Measurements from ENCODE around the gene FXYD6. TPM values are rescaled to one million over a fixed set of nuclear protein-coding genes. Genes with fewer than 3 reads are reported as not detected.

FXYD6 gene
- polyA plus RNA-seq, 1 of the 3 experiments (the other 2 are of a cell fraction) = 1.4 TPM

DNA sequence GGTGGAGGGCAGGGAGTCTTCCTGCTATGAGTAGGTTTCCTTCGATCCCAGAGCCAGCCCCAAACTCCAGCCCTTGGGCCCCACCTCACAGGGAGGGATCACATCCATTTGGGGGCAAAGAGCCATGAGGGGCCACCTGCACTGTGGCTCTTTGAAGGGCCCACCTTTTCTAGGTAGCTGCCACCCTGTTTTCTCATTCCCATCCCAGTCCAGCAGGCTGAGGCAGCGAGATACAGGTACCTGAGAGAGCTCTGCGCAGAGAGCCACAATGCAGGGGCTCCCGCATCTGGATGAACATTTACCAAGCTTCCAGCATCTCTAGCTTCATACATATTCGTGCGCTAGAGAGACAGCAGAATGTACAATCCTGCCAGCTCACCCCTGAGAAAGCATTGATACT, 16.3 kb downstream of the FXYD6 start (continued):
- TF ChIP-seq, protein P1, sequence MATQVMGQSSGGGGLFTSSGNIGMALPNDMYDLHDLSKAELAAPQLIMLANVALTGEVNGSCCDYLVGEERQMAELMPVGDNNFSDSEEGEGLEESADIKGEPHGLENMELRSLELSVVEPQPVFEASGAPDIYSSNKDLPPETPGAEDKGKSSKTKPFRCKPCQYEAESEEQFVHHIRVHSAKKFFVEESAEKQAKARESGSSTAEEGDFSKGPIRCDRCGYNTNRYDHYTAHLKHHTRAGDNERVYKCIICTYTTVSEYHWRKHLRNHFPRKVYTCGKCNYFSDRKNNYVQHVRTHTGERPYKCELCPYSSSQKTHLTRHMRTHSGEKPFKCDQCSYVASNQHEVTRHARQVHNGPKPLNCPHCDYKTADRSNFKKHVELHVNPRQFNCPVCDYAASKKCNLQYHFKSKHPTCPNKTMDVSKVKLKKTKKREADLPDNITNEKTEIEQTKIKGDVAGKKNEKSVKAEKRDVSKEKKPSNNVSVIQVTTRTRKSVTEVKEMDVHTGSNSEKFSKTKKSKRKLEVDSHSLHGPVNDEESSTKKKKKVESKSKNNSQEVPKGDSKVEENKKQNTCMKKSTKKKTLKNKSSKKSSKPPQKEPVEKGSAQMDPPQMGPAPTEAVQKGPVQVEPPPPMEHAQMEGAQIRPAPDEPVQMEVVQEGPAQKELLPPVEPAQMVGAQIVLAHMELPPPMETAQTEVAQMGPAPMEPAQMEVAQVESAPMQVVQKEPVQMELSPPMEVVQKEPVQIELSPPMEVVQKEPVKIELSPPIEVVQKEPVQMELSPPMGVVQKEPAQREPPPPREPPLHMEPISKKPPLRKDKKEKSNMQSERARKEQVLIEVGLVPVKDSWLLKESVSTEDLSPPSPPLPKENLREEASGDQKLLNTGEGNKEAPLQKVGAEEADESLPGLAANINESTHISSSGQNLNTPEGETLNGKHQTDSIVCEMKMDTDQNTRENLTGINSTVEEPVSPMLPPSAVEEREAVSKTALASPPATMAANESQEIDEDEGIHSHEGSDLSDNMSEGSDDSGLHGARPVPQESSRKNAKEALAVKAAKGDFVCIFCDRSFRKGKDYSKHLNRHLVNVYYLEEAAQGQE (IDR thresholded peaks at IDR 0.05; ENCODE audit: low read depth, low read length) = no peak

DNA sequence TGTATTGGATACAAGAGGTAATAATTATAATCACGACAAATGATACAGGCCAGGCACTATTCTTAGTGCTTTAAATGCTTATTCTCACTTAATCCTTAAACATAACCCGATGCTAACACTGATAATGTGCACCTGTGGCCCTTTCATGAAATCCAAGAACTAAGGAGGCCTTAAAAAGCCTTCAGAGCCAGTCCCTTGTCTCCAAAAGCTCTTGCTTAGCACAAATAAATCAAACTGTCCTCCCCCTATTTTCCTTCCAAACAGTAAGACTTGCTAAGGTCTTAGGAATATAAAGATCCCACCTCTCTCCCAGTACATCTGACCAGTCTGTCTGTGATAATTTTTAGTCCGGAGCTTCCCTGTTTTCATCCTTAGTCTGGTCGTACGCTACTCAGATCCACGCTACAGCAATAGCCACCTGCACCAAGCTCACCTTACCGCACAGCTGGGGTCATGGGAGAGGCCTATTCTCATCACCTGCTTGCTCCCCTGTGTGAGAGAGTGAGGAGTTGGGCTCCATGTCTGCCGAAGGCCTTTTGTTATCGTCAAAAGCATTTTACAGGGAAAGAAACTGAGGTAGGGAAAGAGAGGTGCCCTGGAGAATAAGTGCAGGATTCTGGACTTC, 16.9 kb downstream of the FXYD6 start:
- Histone ChIP-seq H3K9me3 (no peaks in the 10 kb centered on the region), H3K27me3 (ENCODE audit: insufficient read depth) (no peaks in the 10 kb centered on the region; the same call in 1 of the 2 replicates), H3K9ac (no peak overlapping the region), H3K36me3 (replicated peaks in 1 of 2; ENCODE audit: control insufficient read depth in 1 of 2, insufficient read depth in 2 of 2, low read length in 1 of 2) (no peaks in the 10 kb centered on the region), H3K4me2 (no peak overlapping the region), H3K4me3 (ENCODE audit: low read depth in 2 of 2, low read length in 1 of 2) (no peak overlapping the region), H3K4me1 (ENCODE audit: control insufficient read depth in 1 of 2, insufficient read depth in 2 of 2, low read depth in 1 of 2, low read length in 1 of 2) (peaks cover 0 to 20% of the 10 kb centered on the region in 2 experiments; a peak in 2 of 4 replicates), H3F3A (replicated peaks; ENCODE audit: insufficient read depth) (no peaks in the 10 kb centered on the region), H3K9me2 (no peaks in the 10 kb centered on the region), H4K20me1 (ENCODE audit: insufficient read depth) (no peaks in the 10 kb centered on the region), H3K79me2 (ENCODE audit: insufficient read depth) (no peaks in the 10 kb centered on the region), H2AFZ (ENCODE audit: low read depth) (no peak overlapping the region), H3K27ac (ENCODE audit: low read depth in 2 of 2, low read length in 1 of 2) (no peak overlapping the region)
- CTCF ChIA-PET = interaction anchor here (1.1 to 4.2 kb wide), 7 partner anchors 16 to 433 kb away, joined by 3 to 36 read pairs (median 5); no protein-coding TSS in a partner anchor
- POLR2A ChIA-PET = no interaction called here
- TF ChIP-seq RAD21 (IDR thresholded peaks at IDR 0.05; ENCODE audit: low read length) (no peak), NFIC (IDR thresholded peaks at IDR 0.05; ENCODE audit: borderline replicate concordance) (no peak)
- TF ChIP-seq, protein P2, sequence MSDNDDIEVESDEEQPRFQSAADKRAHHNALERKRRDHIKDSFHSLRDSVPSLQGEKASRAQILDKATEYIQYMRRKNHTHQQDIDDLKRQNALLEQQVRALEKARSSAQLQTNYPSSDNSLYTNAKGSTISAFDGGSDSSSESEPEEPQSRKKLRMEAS (IDR thresholded peaks at IDR 0.05; ENCODE audit: low read depth) = no peak
- WGBS (ENCODE audit: low lambda C conversion rate) = 57% methylated on average over 9 of the region's 9 CpGs
- no peak for DNase-seq

DNA sequence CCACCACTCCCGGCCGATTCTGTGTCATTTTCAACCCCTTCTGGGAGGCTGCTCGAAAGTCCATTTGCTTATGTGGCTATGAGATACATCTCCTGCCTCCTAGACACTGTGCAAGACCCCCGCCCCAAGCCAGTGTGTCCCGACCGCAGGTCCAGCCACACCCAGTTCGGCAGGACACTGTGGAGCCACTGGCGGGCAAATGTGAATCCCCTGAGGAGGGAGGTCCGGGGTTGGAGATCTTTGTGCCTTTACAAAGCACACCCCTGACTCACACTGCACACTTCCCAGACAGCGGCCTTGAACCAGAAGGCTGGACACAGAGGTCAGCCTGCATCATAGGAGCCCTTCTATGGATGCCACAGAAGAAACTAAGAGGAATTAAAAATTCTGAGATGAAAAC, 17.4 kb downstream of the FXYD6 start:
- POLR2A ChIA-PET = no interaction called here
- no peak for TF ChIP-seq TCF12 (IDR thresholded peaks at IDR 0.05)
- TF ChIP-seq RCOR1 (IDR thresholded peaks at IDR 0.05; ENCODE audit: low read length) = no peak
- TF ChIP-seq CHD2 (IDR thresholded peaks at IDR 0.05; ENCODE audit: low read length, partially characterized antibody) = no peak
- TF ChIP-seq, protein P3, sequence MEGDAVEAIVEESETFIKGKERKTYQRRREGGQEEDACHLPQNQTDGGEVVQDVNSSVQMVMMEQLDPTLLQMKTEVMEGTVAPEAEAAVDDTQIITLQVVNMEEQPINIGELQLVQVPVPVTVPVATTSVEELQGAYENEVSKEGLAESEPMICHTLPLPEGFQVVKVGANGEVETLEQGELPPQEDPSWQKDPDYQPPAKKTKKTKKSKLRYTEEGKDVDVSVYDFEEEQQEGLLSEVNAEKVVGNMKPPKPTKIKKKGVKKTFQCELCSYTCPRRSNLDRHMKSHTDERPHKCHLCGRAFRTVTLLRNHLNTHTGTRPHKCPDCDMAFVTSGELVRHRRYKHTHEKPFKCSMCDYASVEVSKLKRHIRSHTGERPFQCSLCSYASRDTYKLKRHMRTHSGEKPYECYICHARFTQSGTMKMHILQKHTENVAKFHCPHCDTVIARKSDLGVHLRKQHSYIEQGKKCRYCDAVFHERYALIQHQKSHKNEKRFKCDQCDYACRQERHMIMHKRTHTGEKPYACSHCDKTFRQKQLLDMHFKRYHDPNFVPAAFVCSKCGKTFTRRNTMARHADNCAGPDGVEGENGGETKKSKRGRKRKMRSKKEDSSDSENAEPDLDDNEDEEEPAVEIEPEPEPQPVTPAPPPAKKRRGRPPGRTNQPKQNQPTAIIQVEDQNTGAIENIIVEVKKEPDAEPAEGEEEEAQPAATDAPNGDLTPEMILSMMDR (IDR thresholded peaks at IDR 0.05) = no peak
- H2AFZ ChIP-seq (ENCODE audit: low read depth) = no peak overlapping the region

More for the DNA sequence above, 17.4 kb downstream of the FXYD6 start:
- Histone ChIP-seq H3K4me2 (no peak overlapping the region), H3K9me2 (no peaks in the 10 kb centered on the region), H3K27me3 (ENCODE audit: insufficient read depth) (no peaks in the 10 kb centered on the region; the same call in 1 of the 2 replicates), H3K27ac (ENCODE audit: low read depth in 2 of 2, low read length in 1 of 2) (no peak overlapping the region), H3K79me2 (ENCODE audit: insufficient read depth) (no peaks in the 10 kb centered on the region), H3K9me3 (no peaks in the 10 kb centered on the region), H3K9ac (no peak overlapping the region), H3K4me1 (ENCODE audit: control insufficient read depth in 1 of 2, insufficient read depth in 2 of 2, low read depth in 1 of 2, low read length in 1 of 2) (peaks cover 0 to 20% of the 10 kb centered on the region in 2 experiments; a peak in 2 of 4 replicates), H3K4me3 (ENCODE audit: low read depth in 2 of 2, low read length in 1 of 2) (no peak overlapping the region), H4K20me1 (ENCODE audit: insufficient read depth) (no peaks in the 10 kb centered on the region), H3K36me3 (replicated peaks in 1 of 2; ENCODE audit: control insufficient read depth in 1 of 2, insufficient read depth in 2 of 2, low read length in 1 of 2) (no peaks in the 10 kb centered on the region), H3F3A (replicated peaks; ENCODE audit: insufficient read depth) (no peaks in the 10 kb centered on the region)
- CTCF ChIA-PET = interaction anchor here (1.4 to 4.2 kb wide), 3 partner anchors 88 to 433 kb away, joined by 5 to 36 read pairs (median 8); no protein-coding TSS in a partner anchor
- no peak for DNase-seq
- 49% methylated on average over 6 of the region's 10 CpGs for WGBS (ENCODE audit: low lambda C conversion rate)
